GM06990 (cell line): Measurements from ENCODE around the gene IL17RA.

Source experiments
- DNase-seq: peaks from one replicate; pipeline ENCODE4 v3.0.0-alpha.2; 2011; ENCODE audit not compliant: insufficient read length; ENCODE audit errors: extremely low read depth
- H3K27me3 ChIP-seq: replicated peaks from 2 replicates; pipeline ENCODE4 v1.6.0; 2011; ENCODE audit warnings: low read length; ENCODE audit not compliant: control insufficient read depth, insufficient read depth
- H3K36me3 ChIP-seq: 2 replicates; pipeline ENCODE4 v1.5.1; 2011; ENCODE audit warnings: low read length; ENCODE audit not compliant: control insufficient read depth, insufficient read depth
- H3K4me3 ChIP-seq: replicated peaks from 2 replicates; pipeline ENCODE4 v1.5.1; 2011; ENCODE audit warnings: low read depth, mild to moderate bottlenecking, control low read depth, low read length
- TF ChIP-seq, protein P1 (sequence below): IDR thresholded peaks from 2 replicates; pipeline ENCODE4 v1.5.1; 2011; ENCODE audit warnings: low read length, control low read depth, mild to moderate bottlenecking, inconsistent platforms; ENCODE audit not compliant: insufficient read depth, poor library complexity, severe bottlenecking

IL17RA gene

GRCh38 chr22:17091851-17092250 is 7.1 kb downstream of the IL17RA start:
- H3K27me3 ChIP-seq = no peaks in the 10 kb centered on the region
- DNase-seq = no peak
- no peaks in the 10 kb centered on the region; the same call in 1 of the 2 replicates for H3K36me3 ChIP-seq
- TF ChIP-seq, protein P1, sequence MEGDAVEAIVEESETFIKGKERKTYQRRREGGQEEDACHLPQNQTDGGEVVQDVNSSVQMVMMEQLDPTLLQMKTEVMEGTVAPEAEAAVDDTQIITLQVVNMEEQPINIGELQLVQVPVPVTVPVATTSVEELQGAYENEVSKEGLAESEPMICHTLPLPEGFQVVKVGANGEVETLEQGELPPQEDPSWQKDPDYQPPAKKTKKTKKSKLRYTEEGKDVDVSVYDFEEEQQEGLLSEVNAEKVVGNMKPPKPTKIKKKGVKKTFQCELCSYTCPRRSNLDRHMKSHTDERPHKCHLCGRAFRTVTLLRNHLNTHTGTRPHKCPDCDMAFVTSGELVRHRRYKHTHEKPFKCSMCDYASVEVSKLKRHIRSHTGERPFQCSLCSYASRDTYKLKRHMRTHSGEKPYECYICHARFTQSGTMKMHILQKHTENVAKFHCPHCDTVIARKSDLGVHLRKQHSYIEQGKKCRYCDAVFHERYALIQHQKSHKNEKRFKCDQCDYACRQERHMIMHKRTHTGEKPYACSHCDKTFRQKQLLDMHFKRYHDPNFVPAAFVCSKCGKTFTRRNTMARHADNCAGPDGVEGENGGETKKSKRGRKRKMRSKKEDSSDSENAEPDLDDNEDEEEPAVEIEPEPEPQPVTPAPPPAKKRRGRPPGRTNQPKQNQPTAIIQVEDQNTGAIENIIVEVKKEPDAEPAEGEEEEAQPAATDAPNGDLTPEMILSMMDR = no peak
- H3K4me3 ChIP-seq = no peak overlapping the region

DNA sequence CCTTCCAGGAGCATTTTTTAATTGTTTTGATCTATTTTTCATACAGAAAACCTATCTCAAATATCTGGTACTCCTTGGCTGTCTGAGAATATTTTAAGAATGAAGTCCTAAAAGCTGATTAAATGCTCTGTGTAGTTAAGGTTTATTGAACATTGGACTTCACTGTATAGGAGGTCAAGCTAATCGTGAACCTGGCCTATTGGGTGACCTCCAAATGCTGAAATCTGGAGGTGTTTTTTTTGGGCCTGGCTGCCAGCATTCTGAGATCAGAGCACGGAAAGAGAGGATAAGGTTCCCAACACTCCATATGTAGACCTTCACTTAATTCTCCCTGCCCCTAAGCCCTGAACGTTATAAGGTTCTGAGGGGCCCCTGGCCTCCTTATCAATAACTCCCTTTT is 8.3 kb downstream of the IL17RA start:
- Histone ChIP-seq H3K36me3 (no peaks in the 10 kb centered on the region; the same call in 1 of the 2 replicates), H3K27me3 (no peaks in the 10 kb centered on the region), H3K4me3 (no peak overlapping the region)
- DNase-seq = no peak
- TF ChIP-seq, protein P1 = no peak

DNA sequence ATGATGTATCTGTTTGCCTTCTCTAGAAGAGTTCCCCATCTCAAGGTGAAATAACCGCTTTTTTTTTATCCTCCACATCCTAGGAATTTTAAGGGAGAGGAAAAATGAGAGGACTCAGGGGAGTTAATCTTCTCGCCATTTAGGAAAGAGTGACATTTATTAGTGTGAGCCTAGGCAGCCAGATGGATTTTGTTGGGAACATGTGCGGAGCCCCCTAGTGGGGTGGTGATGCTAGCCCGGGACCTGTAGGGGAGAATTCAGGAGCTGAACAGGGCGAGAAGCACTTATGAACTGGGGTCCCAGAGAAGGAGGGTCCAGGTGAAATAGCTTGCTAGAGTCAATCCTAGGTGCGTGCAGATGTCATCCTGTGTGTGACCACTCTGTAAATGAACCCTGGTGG is 10.7 kb downstream of the IL17RA start:
- no peak for DNase-seq

GRCh38 chr22:17096071-17096470 is 11.3 kb downstream of the IL17RA start:
- TF ChIP-seq, protein P1 = no peak

More for the DNA sequence above, 10.7 kb downstream of the IL17RA start:
- H3K27me3 ChIP-seq = no peaks in the 10 kb centered on the region
- no peak overlapping the region for H3K4me3 ChIP-seq
- peaks cover 5% of the 10 kb centered on the region for H3K36me3 ChIP-seq
- TF ChIP-seq, protein P1 = peak; percentile 47

GRCh38 chr22:17097062-17097461 is 12.3 kb downstream of the IL17RA start:
- peaks cover 9% of the 10 kb centered on the region for H3K36me3 ChIP-seq
- TF ChIP-seq, protein P1 = no peak
- DNase-seq = no peak
- H3K4me3 ChIP-seq = no peak overlapping the region
- no peaks in the 10 kb centered on the region for H3K27me3 ChIP-seq

More at GRCh38 chr22:17096071-17096470, 11.3 kb downstream of the IL17RA start:
- no peak overlapping the region for H3K4me3 ChIP-seq
- no peaks in the 10 kb centered on the region for H3K27me3 ChIP-seq
- H3K36me3 ChIP-seq = peaks cover 5% of the 10 kb centered on the region
- no peak for DNase-seq

DNA sequence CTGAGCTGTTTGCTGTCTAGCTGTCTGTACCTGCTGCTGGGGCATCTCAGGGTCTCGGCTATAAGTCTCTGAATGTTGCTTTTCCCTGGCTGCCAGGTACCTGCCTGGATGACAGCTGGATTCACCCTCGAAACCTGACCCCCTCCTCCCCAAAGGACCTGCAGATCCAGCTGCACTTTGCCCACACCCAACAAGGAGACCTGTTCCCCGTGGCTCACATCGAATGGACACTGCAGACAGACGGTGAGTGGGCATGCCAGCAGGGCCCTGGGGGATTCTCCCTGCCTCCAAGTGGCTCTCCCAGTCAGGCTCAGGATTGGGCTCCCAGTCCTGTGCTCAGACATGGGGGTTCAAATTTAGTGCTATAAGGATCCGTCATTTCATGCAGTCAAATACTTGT is 12.9 kb downstream of the IL17RA start:
- Histone ChIP-seq H3K36me3 (peaks cover 11% of the 10 kb centered on the region), H3K27me3 (no peaks in the 10 kb centered on the region), H3K4me3 (no peak overlapping the region)
- no peak for DNase-seq
- TF ChIP-seq, protein P1 = no peak
